ENCODE results near the gene SLC25A47. TPM values are rescaled to one million over a fixed set of nuclear protein-coding genes. Genes with fewer than 3 reads are reported as not detected.

SLC25A47 gene
- total and polyA plus RNA-seq, 3 donors from 2014 or later, result 0.37 to 0.87 (median 0.78) TPM

DNA sequence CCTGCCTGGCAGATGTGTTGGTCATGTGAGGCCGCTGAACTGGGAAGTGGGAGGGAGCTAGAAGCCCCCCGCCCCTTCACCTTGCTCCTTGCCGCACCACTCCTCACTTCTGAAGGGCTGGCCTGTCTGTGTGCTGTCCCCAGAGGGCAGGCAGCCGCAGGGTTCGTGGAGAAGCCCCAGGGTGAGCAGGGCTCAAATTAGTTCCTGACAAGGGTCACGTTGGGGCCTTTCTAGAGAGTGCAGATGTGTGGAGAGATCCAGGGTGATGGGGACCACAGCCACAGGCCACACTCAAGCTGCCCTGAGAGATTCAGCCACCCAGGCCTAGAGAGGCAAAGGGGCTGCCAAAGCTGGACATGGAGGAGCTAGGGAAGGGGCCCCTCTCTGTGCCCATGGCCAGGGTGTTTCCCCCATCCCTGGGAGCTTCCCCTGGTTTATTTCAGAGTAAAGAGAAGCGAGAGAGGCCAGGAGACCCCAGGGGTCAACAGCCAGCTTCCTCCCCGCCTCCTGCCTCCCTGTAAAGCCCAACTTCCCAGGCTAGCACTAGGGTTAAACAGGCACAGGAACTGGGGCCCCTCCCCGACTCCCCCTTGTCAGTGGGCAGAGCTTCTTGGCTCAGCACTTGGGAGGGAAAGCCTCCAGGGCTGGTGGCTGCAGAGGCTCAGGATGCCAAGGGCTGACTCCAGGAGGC is 33.1 kb upstream of the SLC25A47 start:
- Histone ChIP-seq H3K27me3 (no peaks in the 10 kb centered on the region), H3K36me3 (ENCODE audit: low read depth, missing control alignments) (no peaks in the 10 kb centered on the region), H3K9me3 (no peaks in the 10 kb centered on the region), H3K4me1 (peaks cover 59% of the 10 kb centered on the region), H3K4me3 (no peak overlapping the region), H3K27ac (peak overlapping the region; percentile 46 to 59)
- DNase-seq, result peak; percentile 14
- no peak for TF ChIP-seq POLR2A (IDR thresholded peaks at IDR 0.05)
- TF ChIP-seq, protein P1, sequence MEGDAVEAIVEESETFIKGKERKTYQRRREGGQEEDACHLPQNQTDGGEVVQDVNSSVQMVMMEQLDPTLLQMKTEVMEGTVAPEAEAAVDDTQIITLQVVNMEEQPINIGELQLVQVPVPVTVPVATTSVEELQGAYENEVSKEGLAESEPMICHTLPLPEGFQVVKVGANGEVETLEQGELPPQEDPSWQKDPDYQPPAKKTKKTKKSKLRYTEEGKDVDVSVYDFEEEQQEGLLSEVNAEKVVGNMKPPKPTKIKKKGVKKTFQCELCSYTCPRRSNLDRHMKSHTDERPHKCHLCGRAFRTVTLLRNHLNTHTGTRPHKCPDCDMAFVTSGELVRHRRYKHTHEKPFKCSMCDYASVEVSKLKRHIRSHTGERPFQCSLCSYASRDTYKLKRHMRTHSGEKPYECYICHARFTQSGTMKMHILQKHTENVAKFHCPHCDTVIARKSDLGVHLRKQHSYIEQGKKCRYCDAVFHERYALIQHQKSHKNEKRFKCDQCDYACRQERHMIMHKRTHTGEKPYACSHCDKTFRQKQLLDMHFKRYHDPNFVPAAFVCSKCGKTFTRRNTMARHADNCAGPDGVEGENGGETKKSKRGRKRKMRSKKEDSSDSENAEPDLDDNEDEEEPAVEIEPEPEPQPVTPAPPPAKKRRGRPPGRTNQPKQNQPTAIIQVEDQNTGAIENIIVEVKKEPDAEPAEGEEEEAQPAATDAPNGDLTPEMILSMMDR (IDR thresholded peaks at IDR 0.05), result no peak
- 77 to 78% methylated on average over 5 to 9 of the region's 9 CpGs for WGBS, 2 donors
- intact Hi-C loops (cut with DNase I; ENCODE audit: low total_unique reads), result no loop called here

DNA sequence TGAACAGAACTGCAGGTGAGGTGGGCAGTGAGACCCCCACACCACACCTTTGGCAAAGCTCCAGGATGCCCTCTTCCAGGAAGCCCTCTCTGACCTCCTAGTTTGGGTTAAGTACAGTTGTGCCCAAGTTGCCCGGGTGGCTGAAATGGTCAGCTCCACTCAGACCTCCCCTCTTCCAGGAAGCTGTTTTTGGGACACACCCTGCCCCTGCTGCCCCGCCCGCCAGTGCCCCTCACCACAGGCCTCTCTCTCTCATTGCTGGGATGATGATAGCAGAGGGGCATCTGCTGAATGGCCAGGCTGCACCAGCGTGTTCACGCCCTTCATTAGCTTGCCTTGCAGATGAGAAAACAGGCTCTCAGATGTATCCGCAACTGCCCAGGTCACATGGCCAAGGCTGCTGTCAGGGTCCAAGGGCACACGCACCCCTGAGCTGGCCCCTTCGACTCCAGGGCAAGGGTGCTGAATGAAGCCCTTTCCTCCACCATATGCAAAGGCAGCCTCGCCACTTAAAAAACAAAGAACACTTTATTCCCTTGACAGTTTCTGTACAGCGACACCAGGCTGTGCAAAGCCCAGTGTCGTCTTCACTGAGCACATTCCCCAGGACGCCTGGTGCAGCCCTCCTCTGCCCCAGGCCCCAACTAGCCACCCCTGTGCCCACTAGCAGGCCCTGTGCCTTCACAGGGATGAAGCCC is 32.4 kb upstream of the SLC25A47 start:
- no peaks in the 10 kb centered on the region for H3K36me3 ChIP-seq (ENCODE audit: low read depth, missing control alignments)
- peak overlapping the region; percentile 46 to 59 for H3K27ac ChIP-seq
- intact Hi-C loops (cut with DNase I; ENCODE audit: low total_unique reads), result no loop called here
- no peaks in the 10 kb centered on the region for H3K9me3 ChIP-seq
- TF ChIP-seq, protein P1 (IDR thresholded peaks at IDR 0.05), result no peak
- TF ChIP-seq POLR2A (IDR thresholded peaks at IDR 0.05), result no peak
- H3K4me3 ChIP-seq, result no peak overlapping the region
- no peak for DNase-seq
- 72 to 76% methylated on average over 12 of the region's 12 CpGs for WGBS, 2 donors
- no peaks in the 10 kb centered on the region for H3K27me3 ChIP-seq
- peaks cover 65% of the 10 kb centered on the region for H3K4me1 ChIP-seq

DNA sequence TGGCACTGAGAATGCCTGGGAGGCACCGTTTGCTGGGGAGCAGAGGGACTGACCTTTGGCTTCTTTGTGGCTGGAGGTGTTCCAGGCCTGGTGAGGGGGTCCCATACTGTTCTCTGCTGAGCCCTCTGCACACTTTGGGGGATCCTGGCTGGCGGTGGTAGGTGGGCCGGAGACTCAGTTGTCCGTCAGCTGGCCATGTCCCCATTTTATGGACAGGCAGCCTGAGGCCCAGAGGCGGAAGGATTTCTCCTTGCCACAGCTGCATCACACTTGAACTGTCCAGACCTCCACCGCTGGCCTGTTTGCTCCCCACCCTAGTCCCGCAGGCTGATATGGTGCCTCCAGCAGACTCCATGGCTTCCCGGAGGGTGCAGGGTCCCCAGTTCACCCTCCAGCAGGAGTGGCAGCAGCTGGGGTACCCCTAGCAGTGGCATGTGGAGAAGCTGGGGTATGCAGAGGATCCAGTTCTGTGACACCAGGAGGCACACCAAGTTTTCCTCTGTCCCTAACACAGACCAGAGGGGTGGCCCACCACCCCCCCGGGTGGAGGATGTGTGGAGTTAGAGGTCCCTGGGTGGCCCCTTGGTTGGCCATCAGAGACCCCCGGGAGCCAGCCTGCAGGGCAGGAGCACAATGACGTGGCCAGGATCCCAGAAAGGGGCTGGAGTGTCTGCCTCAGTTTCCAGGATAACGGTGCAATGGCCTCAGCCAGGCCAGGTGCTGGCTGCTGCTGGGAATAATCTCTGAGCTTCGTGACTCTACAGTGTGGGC is 31.6 kb upstream of the SLC25A47 start:
- H3K9me3 ChIP-seq, result no peaks in the 10 kb centered on the region
- H3K36me3 ChIP-seq (ENCODE audit: low read depth, missing control alignments), result no peaks in the 10 kb centered on the region
- DNase-seq, result no peak
- TF ChIP-seq, protein P1 (IDR thresholded peaks at IDR 0.05), result no peak
- TF ChIP-seq POLR2A (IDR thresholded peaks at IDR 0.05), result no peak
- peak overlapping the region in 1 of 2 donors; percentile 30 for H3K27ac ChIP-seq
- WGBS, 2 donors, result 90 to 93% methylated on average over 5 to 13 of the region's 13 CpGs
- H3K4me3 ChIP-seq, result no peak overlapping the region
- H3K27me3 ChIP-seq, result no peaks in the 10 kb centered on the region
- peaks cover 65% of the 10 kb centered on the region for H3K4me1 ChIP-seq
- intact Hi-C loops (cut with DNase I; ENCODE audit: low total_unique reads), result no loop called here

DNA sequence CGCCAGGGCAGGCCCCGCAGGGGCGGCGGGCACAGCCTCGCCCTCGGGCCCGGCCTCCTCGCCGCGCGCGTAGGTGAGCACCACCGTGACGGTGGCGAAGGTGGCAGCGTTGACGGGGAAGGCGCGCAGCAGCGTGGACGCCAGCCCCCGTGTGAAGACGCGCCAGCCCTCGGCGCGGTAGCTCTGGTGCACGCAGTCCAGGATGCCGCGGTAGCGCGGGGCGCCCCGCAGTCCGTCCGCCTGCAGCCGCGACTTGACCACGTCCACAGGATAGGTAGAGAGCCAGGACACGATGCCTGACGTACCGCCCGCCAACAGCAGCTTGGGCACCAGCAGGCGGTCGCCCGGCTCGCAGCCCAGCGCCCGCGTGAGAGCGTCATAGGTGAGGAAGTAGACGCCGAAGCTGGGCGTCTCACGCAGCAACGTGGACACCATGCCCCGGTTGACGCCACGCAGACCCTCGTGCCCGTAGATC is 30.8 kb upstream of the SLC25A47 start:
- DNase-seq, result peak; percentile 12
- WGBS, 2 donors, result 88% methylated on average over 22 to 61 of the region's 61 CpGs

More for the DNA sequence above, 30.8 kb upstream of the SLC25A47 start:
- H3K27me3 ChIP-seq, result no peaks in the 10 kb centered on the region
- H3K27ac ChIP-seq, result peak overlapping the region in 1 of 2 donors; percentile 30
- H3K9me3 ChIP-seq, result no peaks in the 10 kb centered on the region
- no peaks in the 10 kb centered on the region for H3K36me3 ChIP-seq (ENCODE audit: low read depth, missing control alignments)
- H3K4me3 ChIP-seq, result peak overlapping the region in 1 of 2 donors; percentile 17
- intact Hi-C loops (cut with DNase I; ENCODE audit: low total_unique reads), result no loop called here
- H3K4me1 ChIP-seq, result peaks cover 69% of the 10 kb centered on the region
- TF ChIP-seq, protein P1 (IDR thresholded peaks at IDR 0.05), result no peak
- TF ChIP-seq POLR2A (IDR thresholded peaks at IDR 0.05), result no peak
